MCF 10A (cell line): Measurements from ENCODE around the gene TIAM1. TPM values are rescaled to one million over a fixed set of nuclear protein-coding genes. Genes with fewer than 3 reads are reported as not detected.

Source experiments
- BruUV-seq: library from RNA; stranded (reverse); fragments of 400-500 nt; replicated peaks from 2 replicates; lab custom pipeline; 2021; lab: Mats Ljungman, UMichigan
- CTCF ChIA-PET: fragments of 300-600 bp; sonication (Branson Sonifier 250); formaldehyde crosslinking; extraction: SDS; loops from one replicate; lab custom pipeline; 2021; ENCODE audit warnings: antibody characterized with exemption, inconsistent platforms; lab: Yijun Ruan, JAX
- POLR2A ChIA-PET: fragments of 300-600, 350-650 bp; sonication (Branson Sonifier 250); formaldehyde crosslinking; extraction: SDS; loops from one replicate; lab custom pipeline; 2020; ENCODE audit warnings: antibody characterized with exemption, inconsistent platforms; lab: Yijun Ruan, JAX
- DNase-seq: peaks from one replicate; pipeline ENCODE4 v3.0.0-alpha.2; 2018; ENCODE audit not compliant: unreplicated experiment
- H3K27ac Mint-ChIP-seq: one replicate; pipeline ENCODE4 v1.8.0; 2022; ENCODE audit warnings: mild to moderate bottlenecking, low read depth, mixed read lengths; ENCODE audit not compliant: unreplicated experiment
- H3K27me3 Mint-ChIP-seq: one replicate; pipeline ENCODE4 v1.8.0; 2022; ENCODE audit warnings: mixed read lengths; ENCODE audit not compliant: insufficient read depth, unreplicated experiment
- H3K36me3 Mint-ChIP-seq: one replicate; pipeline ENCODE4 v1.8.0; 2022; ENCODE audit warnings: mild to moderate bottlenecking, moderate library complexity, mixed read lengths; ENCODE audit not compliant: insufficient read depth, unreplicated experiment
- H3K4me1 Mint-ChIP-seq: one replicate; pipeline ENCODE4 v1.8.0; 2022; ENCODE audit warnings: mixed read lengths; ENCODE audit not compliant: insufficient read depth, unreplicated experiment
- H3K4me3 Mint-ChIP-seq: one replicate; pipeline ENCODE4 v1.8.0; 2022; ENCODE audit warnings: mild to moderate bottlenecking, moderate library complexity, mixed read lengths; ENCODE audit not compliant: unreplicated experiment
- H3K9me3 Mint-ChIP-seq: one replicate; pipeline ENCODE4 v1.8.0; 2022; ENCODE audit warnings: mixed read lengths; ENCODE audit not compliant: unreplicated experiment
- intact Hi-C: fragments of 100-400 bp; cut with micrococcal nuclease; formaldehyde crosslinking; loops from 2 replicates; pipeline ENCODE4 v1.14.1; 2022
- total RNA-seq: library from RNA; stranded (reverse); gene quantifications from 2 replicates; pipeline ENCODE4 v1.2.3, GENCODE V29; 2022
- TF ChIP-seq, protein P1 (sequence below): fragments of 200-600 bp; IDR thresholded peaks from one replicate; pipeline ENCODE4 v1.8.0; 2022; ENCODE audit warnings: antibody characterized with exemption, mild to moderate bottlenecking; ENCODE audit not compliant: unreplicated experiment

Gene TIAM1
- total RNA-seq, 1 experiment from 2014 or later = 9.8 TPM

DNA sequence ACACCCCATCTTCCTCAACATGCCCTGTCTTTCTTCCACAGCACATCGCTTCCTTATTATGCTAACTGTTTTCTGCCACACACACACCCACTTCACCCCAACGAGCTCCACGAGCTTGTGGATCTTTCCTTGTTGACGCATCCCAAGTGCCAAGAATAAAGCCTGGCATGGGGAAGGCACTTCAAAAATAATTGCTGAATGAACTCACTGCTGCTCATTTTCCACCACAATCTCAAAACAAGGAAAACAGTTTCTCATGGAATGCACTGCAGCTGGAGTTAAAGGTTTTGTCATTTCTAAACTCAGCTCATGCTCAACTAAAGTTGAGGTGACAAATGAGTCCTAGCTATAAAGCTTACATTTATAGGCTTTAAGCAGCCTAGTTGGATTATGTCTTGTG lies 86.0 kb downstream of the TIAM1 start:
- Mint-ChIP-seq H3K4me1 (no peaks in the 10 kb centered on the region), H3K4me3 (no peak overlapping the region), H3K27ac (no peak overlapping the region), H3K36me3 (no peaks in the 10 kb centered on the region), H3K27me3 (no peaks in the 10 kb centered on the region), H3K9me3 (no peaks in the 10 kb centered on the region)
- CTCF ChIA-PET = interaction anchor here (0.6 to 0.7 kb wide), 2 partner anchors 25 to 61 kb away, joined by 3 read pairs; no protein-coding TSS in a partner anchor
- no TSS peak for BruUV-seq
- intact Hi-C loops = no loop called here
- DNase-seq = no peak
- TF ChIP-seq, protein P1, sequence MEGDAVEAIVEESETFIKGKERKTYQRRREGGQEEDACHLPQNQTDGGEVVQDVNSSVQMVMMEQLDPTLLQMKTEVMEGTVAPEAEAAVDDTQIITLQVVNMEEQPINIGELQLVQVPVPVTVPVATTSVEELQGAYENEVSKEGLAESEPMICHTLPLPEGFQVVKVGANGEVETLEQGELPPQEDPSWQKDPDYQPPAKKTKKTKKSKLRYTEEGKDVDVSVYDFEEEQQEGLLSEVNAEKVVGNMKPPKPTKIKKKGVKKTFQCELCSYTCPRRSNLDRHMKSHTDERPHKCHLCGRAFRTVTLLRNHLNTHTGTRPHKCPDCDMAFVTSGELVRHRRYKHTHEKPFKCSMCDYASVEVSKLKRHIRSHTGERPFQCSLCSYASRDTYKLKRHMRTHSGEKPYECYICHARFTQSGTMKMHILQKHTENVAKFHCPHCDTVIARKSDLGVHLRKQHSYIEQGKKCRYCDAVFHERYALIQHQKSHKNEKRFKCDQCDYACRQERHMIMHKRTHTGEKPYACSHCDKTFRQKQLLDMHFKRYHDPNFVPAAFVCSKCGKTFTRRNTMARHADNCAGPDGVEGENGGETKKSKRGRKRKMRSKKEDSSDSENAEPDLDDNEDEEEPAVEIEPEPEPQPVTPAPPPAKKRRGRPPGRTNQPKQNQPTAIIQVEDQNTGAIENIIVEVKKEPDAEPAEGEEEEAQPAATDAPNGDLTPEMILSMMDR = no peak
- POLR2A ChIA-PET = no interaction called here

DNA sequence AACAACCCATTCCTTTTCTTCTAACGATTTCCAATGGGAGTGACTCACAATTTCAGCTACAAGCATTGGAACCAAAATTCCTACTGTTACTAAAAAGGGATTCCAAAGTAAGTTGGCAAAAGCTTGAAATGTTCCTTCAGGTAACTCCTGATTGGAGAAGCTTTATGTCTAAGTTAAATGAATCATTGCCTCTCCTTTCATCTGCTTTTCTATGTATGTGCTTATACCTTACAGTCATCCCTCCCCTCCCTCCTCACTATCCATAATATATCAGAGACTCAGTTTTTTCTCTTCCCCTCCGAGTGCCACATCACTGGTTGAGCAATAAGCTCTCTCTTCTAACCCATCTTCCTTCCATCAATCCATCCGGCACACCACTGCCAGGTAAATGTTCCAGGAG lies 86.8 kb downstream of the TIAM1 start:
- Mint-ChIP-seq H3K27ac (no peak overlapping the region), H3K9me3 (no peaks in the 10 kb centered on the region), H3K27me3 (no peaks in the 10 kb centered on the region), H3K4me1 (no peaks in the 10 kb centered on the region), H3K36me3 (no peaks in the 10 kb centered on the region), H3K4me3 (no peak overlapping the region)
- ChIA-PET POLR2A (no interaction called here), CTCF (interaction anchor here (0.8 to 1.1 kb wide), 2 partner anchors 324 to 343 kb away, joined by 3 to 5 read pairs; no protein-coding TSS in a partner anchor)
- TF ChIP-seq, protein P1 = no peak
- DNase-seq = no peak
- intact Hi-C loops = no loop called here
- BruUV-seq = no TSS peak

DNA sequence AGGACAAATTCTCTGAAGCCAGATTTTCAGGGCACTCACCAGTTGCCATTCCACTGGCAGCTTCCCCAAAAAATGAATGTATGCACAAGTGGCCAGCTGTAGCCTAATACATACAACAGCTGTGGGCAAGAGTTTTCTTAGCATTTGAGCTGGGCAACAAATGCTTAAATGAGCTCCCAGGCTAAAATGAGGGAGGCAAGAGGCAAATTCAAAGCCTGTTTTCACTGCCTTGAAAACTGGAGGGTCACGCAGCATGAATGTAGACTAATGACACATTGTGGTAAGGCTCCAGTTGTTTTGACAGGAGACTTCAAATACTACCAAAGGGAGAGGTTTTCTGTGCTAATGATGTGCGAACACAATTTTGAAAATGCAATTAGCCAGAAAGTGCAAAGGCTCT lies 88.2 kb downstream of the TIAM1 start:
- intact Hi-C loops = no loop called here
- Mint-ChIP-seq H3K27me3 (no peaks in the 10 kb centered on the region), H3K4me1 (no peaks in the 10 kb centered on the region), H3K36me3 (no peaks in the 10 kb centered on the region), H3K27ac (no peak overlapping the region), H3K9me3 (no peaks in the 10 kb centered on the region), H3K4me3 (no peak overlapping the region)
- ChIA-PET POLR2A (no interaction called here), CTCF (interaction anchor here (1.4 kb wide), 1 partner anchor 325 kb away, joined by 4 read pairs; no protein-coding TSS in a partner anchor)
- no peak for DNase-seq
- TF ChIP-seq, protein P1 = no peak
- no TSS peak for BruUV-seq

DNA sequence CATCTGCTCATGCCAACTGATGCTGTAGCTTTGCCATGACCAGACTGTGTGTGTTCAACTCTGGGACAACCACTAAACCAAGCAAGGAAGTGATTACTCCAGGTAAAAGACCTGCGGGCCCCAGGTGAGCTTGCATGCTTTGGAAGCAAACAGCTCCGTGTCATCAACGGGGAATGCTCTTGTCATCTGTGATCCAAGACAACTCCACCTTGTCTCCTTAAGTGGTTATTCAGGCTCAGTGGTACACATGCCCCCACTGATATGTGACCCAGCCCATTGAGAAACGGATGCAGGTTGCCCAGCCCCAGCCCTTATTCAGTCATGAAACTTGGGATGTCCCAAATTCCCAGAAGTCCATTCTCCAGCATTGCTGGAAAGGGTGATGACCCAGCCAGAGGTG lies 89.0 kb downstream of the TIAM1 start:
- Mint-ChIP-seq H3K27ac (no peak overlapping the region), H3K4me3 (no peak overlapping the region)
- POLR2A ChIA-PET = interaction anchor here (0.7 to 1.4 kb wide), 2 partner anchors 27 to 56 kb away, joined by 3 read pairs; no protein-coding TSS in a partner anchor

More for the DNA sequence above, 89.0 kb downstream of the TIAM1 start:
- no peaks in the 10 kb centered on the region for H3K36me3 Mint-ChIP-seq
- TF ChIP-seq, protein P1 = no peak
- DNase-seq = no peak
- H3K4me1 Mint-ChIP-seq = no peaks in the 10 kb centered on the region
- H3K27me3 Mint-ChIP-seq = no peaks in the 10 kb centered on the region
- H3K9me3 Mint-ChIP-seq = no peaks in the 10 kb centered on the region
- BruUV-seq = no TSS peak
- CTCF ChIA-PET = interaction anchor here (1.4 kb wide), 1 partner anchor 326 kb away, joined by 4 read pairs; no protein-coding TSS in a partner anchor
- intact Hi-C loops = no loop called here
